Measurements from ENCODE around the gene PLXDC1. TPM values are rescaled to one million over a fixed set of nuclear protein-coding genes. Genes with fewer than 3 reads are reported as not detected.

The PLXDC1 gene
- total and polyA plus RNA-seq, 2 of the 13 experiments (the other 11 are each of a cell fraction or from before 2014, with no cell fraction given) = not detected

DNA sequence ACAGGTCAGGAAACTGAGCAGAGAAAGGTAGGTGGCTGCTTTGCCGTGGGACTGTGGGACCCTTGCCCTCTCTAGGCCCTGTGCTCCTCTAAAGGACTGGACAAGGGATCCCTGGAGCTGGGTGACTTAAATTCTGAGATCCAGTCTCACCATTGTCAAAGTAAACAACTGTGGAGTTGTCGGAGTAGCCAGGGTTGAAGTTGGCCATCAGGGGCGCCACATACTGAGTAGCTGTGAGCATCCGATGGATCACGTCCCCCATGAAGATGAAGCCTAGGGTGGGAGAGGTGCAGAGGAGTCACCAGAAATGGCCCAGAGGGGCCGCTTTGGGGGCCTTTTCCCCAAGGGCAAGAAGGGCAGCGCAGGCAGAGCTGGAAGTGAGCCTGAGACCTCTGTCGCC, 43.5 kb downstream of the PLXDC1 start:
- FAIRE-seq (peak; percentile 55), DNase-seq (ENCODE audit: low spot score) (no peak), ATAC-seq (peak; percentile 59)
- BruUV-seq (replicated peaks) = no TSS peak
- H3K4me1 ChIP-seq (ENCODE audit: insufficient read depth, low read length) = peaks cover 8% of the 10 kb centered on the region; the same call in 1 of the 2 replicates
- CTCF ChIA-PET (ENCODE audit: low intra/inter-chr PET ratio, low total read pairs) = no interaction called here
- no peak overlapping the region for H3K9ac ChIP-seq (ENCODE audit: insufficient read depth, low read depth, low read length)
- no peaks in the 10 kb centered on the region for H3K9me3 ChIP-seq (ENCODE audit: low read length)
- H4K20me1 ChIP-seq (ENCODE audit: insufficient read depth, low read length) = no peaks in the 10 kb centered on the region; the same call in 1 of the 2 replicates
- H3K79me2 ChIP-seq (ENCODE audit: insufficient read depth, low read length) = no peaks in the 10 kb centered on the region
- no peak overlapping the region for H2AFZ ChIP-seq (ENCODE audit: low read length)
- H3K36me3 ChIP-seq (replicated peaks in 1 of 2; ENCODE audit: control insufficient read depth in 1 of 2, insufficient read depth in 2 of 2, low read length in 2 of 2) = no peaks in the 10 kb centered on the region
- TF ChIP-seq U2AF2 (IDR thresholded peaks at IDR 0.05; ENCODE audit: low read depth, low read length) (no peak), ZBTB42 (CRISPR knock-in tag; IDR thresholded peaks at IDR 0.05) (no peak), FOXA3 (CRISPR knock-in tag; IDR thresholded peaks at IDR 0.05) (0 out of 2 replicates have a peak, but pooled peaks have one; percentile 32), KDM5B (CRISPR knock-in tag; IDR thresholded peaks at IDR 0.05; ENCODE audit: borderline replicate concordance) (no peak), SOX6 (IDR thresholded peaks at IDR 0.05) (no peak), SOX6 (CRISPR knock-in tag; IDR thresholded peaks at IDR 0.05) (no peak), FOXA1 (IDR thresholded peaks at IDR 0.05) (no peak), FOXA1 (CRISPR knock-in tag; IDR thresholded peaks at IDR 0.05) (peak; percentile 73), RARA (CRISPR knock-in tag; IDR thresholded peaks at IDR 0.05) (no peak)
- TF ChIP-seq, protein P1, sequence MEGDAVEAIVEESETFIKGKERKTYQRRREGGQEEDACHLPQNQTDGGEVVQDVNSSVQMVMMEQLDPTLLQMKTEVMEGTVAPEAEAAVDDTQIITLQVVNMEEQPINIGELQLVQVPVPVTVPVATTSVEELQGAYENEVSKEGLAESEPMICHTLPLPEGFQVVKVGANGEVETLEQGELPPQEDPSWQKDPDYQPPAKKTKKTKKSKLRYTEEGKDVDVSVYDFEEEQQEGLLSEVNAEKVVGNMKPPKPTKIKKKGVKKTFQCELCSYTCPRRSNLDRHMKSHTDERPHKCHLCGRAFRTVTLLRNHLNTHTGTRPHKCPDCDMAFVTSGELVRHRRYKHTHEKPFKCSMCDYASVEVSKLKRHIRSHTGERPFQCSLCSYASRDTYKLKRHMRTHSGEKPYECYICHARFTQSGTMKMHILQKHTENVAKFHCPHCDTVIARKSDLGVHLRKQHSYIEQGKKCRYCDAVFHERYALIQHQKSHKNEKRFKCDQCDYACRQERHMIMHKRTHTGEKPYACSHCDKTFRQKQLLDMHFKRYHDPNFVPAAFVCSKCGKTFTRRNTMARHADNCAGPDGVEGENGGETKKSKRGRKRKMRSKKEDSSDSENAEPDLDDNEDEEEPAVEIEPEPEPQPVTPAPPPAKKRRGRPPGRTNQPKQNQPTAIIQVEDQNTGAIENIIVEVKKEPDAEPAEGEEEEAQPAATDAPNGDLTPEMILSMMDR (CRISPR knock-in tag; IDR thresholded peaks at IDR 0.05) = peak; percentile 39
- H3K4me3 ChIP-seq (replicated peaks in 1 of 3; ENCODE audit: insufficient read depth in 1 of 3, low read depth in 2 of 3, low read length in 3 of 3) = no peak overlapping the region
- H3K27me3 ChIP-seq (ENCODE audit: control insufficient read depth in 1 of 2, insufficient read depth in 2 of 2, low read length in 2 of 2) = peaks cover 4 to 56% of the 10 kb centered on the region in 2 experiments; a peak in 3 of 5 replicates
- in situ Hi-C loops (cut with HindIII; ENCODE audit: extremely low pct_ligation_motif_present, low pct_unique_long_range_greater_than_20kb) (no loop called here), intact Hi-C loops (cut with micrococcal nuclease; ENCODE audit: unreplicated experiment) (no loop called here)
- POLR2A ChIA-PET = no interaction called here
- H3K4me2 ChIP-seq (ENCODE audit: low read depth, low read length) = no peak overlapping the region
- no peak overlapping the region for H3K27ac ChIP-seq (ENCODE audit: extremely low read length, insufficient read depth, low read length)
- WGBS (ENCODE audit: low lambda C conversion rate) = 23% methylated on average over 8 of the region's 8 CpGs
